AG04449 (cell line): ENCODE data around the gene TMEM134.

Experiments used
- CTCF ChIA-PET: fragments of 350-600 bp; formaldehyde crosslinking; extraction: SDS; loops from one replicate; lab custom pipeline; 2021; ENCODE audit warnings: antibody characterized with exemption; lab: Yijun Ruan, JAX
- POLR2A ChIA-PET: fragments of 400-600, 350-600 bp; formaldehyde crosslinking; extraction: SDS; loops from one replicate; lab custom pipeline; 2020; ENCODE audit warnings: antibody characterized with exemption, inconsistent platforms; lab: Yijun Ruan, JAX
- DNase-seq: peaks from one replicate; pipeline ENCODE4 v3.0.0-alpha.2; 2010; ENCODE audit warnings: low read depth, low spot score
- H3K4me3 ChIP-seq: 2 replicates; pipeline ENCODE4 v1.5.1; 2011; ENCODE audit warnings: low read depth, mild to moderate bottlenecking, control low read depth, low read length
- CTCF ChIP-seq: IDR thresholded peaks from one replicate; pipeline ENCODE4 v1.5.1; 2011; ENCODE audit warnings: mild to moderate bottlenecking, moderate library complexity, low read length, control low read depth, inconsistent platforms; ENCODE audit not compliant: insufficient read depth; ENCODE audit errors: missing control alignments

Gene TMEM134

GRCh38 chr11:67504950-67505581, 36.0 kb upstream of the TMEM134 start, which contains the start of gene PITPNM1:
PITPNM1 (minus strand) TSS chr11:67505363; CDS start chr11:67504180, 1,183 bp downstream.
- CTCF ChIA-PET = interaction anchor here (0.6 to 1.7 kb wide), 9 partner anchors 14 to 160 kb away, joined by 3 to 14 read pairs (median 5); partner anchors contain the start of genes AIP, PPP1CA and RAD9A
- POLR2A ChIA-PET = interaction anchor here (0.7 kb wide), 1 partner anchor 107 kb away, joined by 3 read pairs; no protein-coding TSS in a partner anchor

GRCh38 chr11:67504005-67504949, 35.2 kb upstream of the TMEM134 start:
- peak overlapping the region; percentile 76 for H3K4me3 ChIP-seq
- DNase-seq = no peak
- ChIA-PET CTCF (interaction anchor here (1.2 to 1.6 kb wide), 2 partner anchors 21 to 150 kb away, joined by 4 to 5 read pairs; partner anchors contain the start of gene AIP), POLR2A (interaction anchor here (0.7 kb wide), 2 partner anchors 103 to 106 kb away, joined by 3 read pairs; partner anchors contain the start of gene PPP1CA)
- no peak for TF ChIP-seq CTCF

More at GRCh38 chr11:67504950-67505581, 36.0 kb upstream of the TMEM134 start, which contains the start of gene PITPNM1:
- no peak for TF ChIP-seq CTCF
- DNase-seq = no peak
- peak within 1 kb of the TSS; percentile 76 for H3K4me3 ChIP-seq

- POLR2A ChIA-PET = no interaction called here
- H3K4me3 ChIP-seq = peak overlapping the region; percentile 76
- CTCF ChIA-PET = interaction anchor here (1.0 kb wide), 1 partner anchor 102 kb away, joined by 4 read pairs; the partner anchor contains the start of gene PPP1CA
- TF ChIP-seq CTCF = no peak
- DNase-seq = no peak
Measured at GRCh38 chr11:67503119-67504004, 34.3 kb upstream of the TMEM134 start.

- CTCF ChIA-PET = interaction anchor here (1.0 kb wide), 1 partner anchor 101 kb away, joined by 4 read pairs; the partner anchor contains the start of gene PPP1CA
Measured at GRCh38 chr11:67502328-67502979, 33.4 kb upstream of the TMEM134 start.

More at GRCh38 chr11:67502328-67502979, 33.4 kb upstream of the TMEM134 start:
- H3K4me3 ChIP-seq = no peak overlapping the region
- DNase-seq = no peak
- POLR2A ChIA-PET = no interaction called here
- no peak for TF ChIP-seq CTCF
